Panc1 (cell line): ENCODE data around the gene MED25. TPM values are rescaled to one million over a fixed set of nuclear protein-coding genes. Genes with fewer than 3 reads are reported as not detected.

Source experiments
- ATAC-seq: fragments of 200-7000 bp; cut with Tn5 transposase; 2 replicates; pipeline ENCODE4 v1.9.1; 2020; ENCODE audit warnings: mild to moderate bottlenecking, moderate library complexity
- BruUV-seq: library from RNA; stranded (reverse); fragments of 400-500 nt; replicated peaks from 2 replicates; lab custom pipeline; 2021; lab: Mats Ljungman, UMichigan
- CTCF ChIA-PET: fragments of 300-600 bp; sonication (Branson Sonifier 250); formaldehyde crosslinking; loops from one replicate; lab custom pipeline; 2022; ENCODE audit warnings: antibody characterized with exemption; lab: Charles Lee
- POLR2A ChIA-PET: fragments of 300-600 bp; sonication (Branson Sonifier 250); formaldehyde crosslinking; loops from one replicate; lab custom pipeline; 2022; ENCODE audit warnings: antibody characterized with exemption; lab: Charles Lee
- DNase-seq: peaks from one replicate; pipeline ENCODE4 v3.0.0-alpha.2; 2010; ENCODE audit warnings: low read depth, low spot score
- H3K27ac ChIP-seq: 2 replicates; pipeline ENCODE4 v1.5.1; 2011; ENCODE audit warnings: mild to moderate bottlenecking, low read length, inconsistent platforms
- H3K27me3 ChIP-seq: fragments of 200-500 bp; sonication (Bioruptor generic); 2 replicates; pipeline ENCODE4 v1.6.0; 2014; ENCODE audit warnings: low read length, inconsistent platforms; ENCODE audit not compliant: control insufficient read depth, insufficient read depth
- H3K36me3 ChIP-seq: fragments of 200-500 bp; sonication (Bioruptor generic); 2 replicates; pipeline ENCODE4 v1.5.1; 2014; ENCODE audit warnings: inconsistent platforms, mild to moderate bottlenecking, low read length, moderate library complexity; ENCODE audit not compliant: control insufficient read depth, insufficient read depth
- H3K4me1 ChIP-seq: 2 replicates; pipeline ENCODE4 v1.5.1; 2011; ENCODE audit warnings: inconsistent platforms, mild to moderate bottlenecking, low read length, moderate library complexity; ENCODE audit not compliant: control insufficient read depth, insufficient read depth
- H3K4me3 ChIP-seq, 2 experiments: 2 replicates each; pipeline ENCODE4 v1.5.1; 2011 to 2012; ENCODE audit warnings: low read depth in 2 of 2, low read length in 2 of 2, mild to moderate bottlenecking in 2 of 2, inconsistent platforms in 1 of 2, moderate library complexity in 1 of 2
- H3K9me3 ChIP-seq: fragments of 200-500 bp; sonication (Bioruptor generic); 2 replicates; pipeline ENCODE4 v1.5.1; 2014; ENCODE audit warnings: low read depth, mild to moderate bottlenecking, inconsistent platforms, low read length, moderate library complexity; ENCODE audit not compliant: control insufficient read depth, insufficient read depth
- CTCF ChIP-seq: fragments of 450-650 bp; IDR thresholded peaks from 2 replicates; pipeline ENCODE4 v1.5.1; 2017; ENCODE audit warnings: mild to moderate bottlenecking
- POLR2AphosphoS5 ChIP-seq: IDR thresholded peaks from 2 replicates; pipeline ENCODE4 v1.6.1; 2012; ENCODE audit warnings: mild to moderate bottlenecking, low read depth, low read length, moderate library complexity
- REST ChIP-seq, 2 experiments: IDR thresholded peaks; 2 replicates each; pipeline ENCODE4 v1.6.1; 2011 to 2012; ENCODE audit warnings: low read depth in 2 of 2, control low read depth in 1 of 2, low read length in 1 of 2, mild to moderate bottlenecking in 1 of 2, moderate library complexity in 1 of 2; ENCODE audit not compliant: insufficient read depth in 1 of 2
- SIN3A ChIP-seq: IDR thresholded peaks from 2 replicates; pipeline ENCODE4 v1.6.1; 2012; ENCODE audit warnings: low read depth, mild to moderate bottlenecking, low read length, moderate library complexity, borderline replicate concordance; ENCODE audit not compliant: insufficient read depth
- TCF7L2 ChIP-seq: IDR thresholded peaks from 2 replicates; pipeline ENCODE4 v1.6.1; 2011; ENCODE audit warnings: mild to moderate bottlenecking, low read depth, low read length, inconsistent platforms
- in situ Hi-C: cut with HindIII; loops from 2 replicates; pipeline ENCODE4 v1.10.0; 2016; ENCODE audit warnings: low sequenced_read_pairs, low pct_unique_long_range_greater_than_20kb
- intact Hi-C: fragments of 100-400 bp; cut with micrococcal nuclease; formaldehyde crosslinking; loops from one replicate; pipeline ENCODE4 v1.10.0; 2022; ENCODE audit not compliant: unreplicated experiment
- total RNA-seq: library from RNA; stranded (reverse); gene quantifications from one replicate; pipeline ENCODE4 v1.2.1, GENCODE V29; 2021; ENCODE audit not compliant: unreplicated experiment

Gene MED25
- total RNA-seq, 1 experiment from 2014 or later = 52.4 TPM

- TF ChIP-seq REST (IDR thresholded peaks at IDR 0.05; ENCODE audit: insufficient read depth in 1 of 2, low read depth in 2 of 2, low read length in 1 of 2) (no peak), POLR2AphosphoS5 (no peak), TCF7L2 (no peak), CTCF (no peak), SIN3A (no peak)
- no peak for ATAC-seq
- BruUV-seq = no TSS peak
- POLR2A ChIA-PET = no interaction called here
- no peaks in the 10 kb centered on the region for H3K9me3 ChIP-seq
- intact Hi-C loops (no loop called here), in situ Hi-C loops (no loop called here)
- no peaks in the 10 kb centered on the region; the same call in 1 of the 2 replicates for H3K36me3 ChIP-seq
- CTCF ChIA-PET = no interaction called here
- no peak overlapping the region for H3K27ac ChIP-seq
- no peak for DNase-seq
- H3K4me1 ChIP-seq = peaks cover 3% of the 10 kb centered on the region; the same call in 1 of the 2 replicates
- no peaks in the 10 kb centered on the region for H3K27me3 ChIP-seq
- H3K4me3 ChIP-seq = no peak overlapping the region
These were observed 5.4 kb downstream of the MED25 start for GRCh38 chr19:49823472-49823871.

DNA sequence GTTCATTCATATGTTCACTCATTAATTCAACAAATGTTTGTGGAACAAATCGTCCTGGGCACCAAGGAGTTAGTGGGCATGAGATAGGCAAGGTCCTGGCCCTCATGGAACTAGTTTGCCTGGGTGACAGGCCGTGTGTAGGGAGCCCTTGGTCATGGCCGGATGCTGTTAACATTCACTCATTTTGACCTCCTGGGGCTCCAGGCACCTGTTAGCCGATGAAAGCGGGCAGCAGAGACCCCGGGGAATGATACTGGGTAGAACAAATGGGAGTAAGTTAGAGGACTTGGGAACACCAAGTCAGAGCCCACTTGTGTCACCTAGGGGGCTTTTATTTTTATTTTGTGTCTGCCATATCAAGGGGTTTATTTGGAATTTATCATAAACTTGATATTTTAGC, 6.6 kb downstream of the MED25 start:
- ATAC-seq (no peak), DNase-seq (no peak)
- BruUV-seq = no TSS peak
- no peaks in the 10 kb centered on the region for H3K27me3 ChIP-seq
- CTCF ChIA-PET = no interaction called here
- in situ Hi-C loops (no loop called here), intact Hi-C loops (no loop called here)
- H3K36me3 ChIP-seq = no peaks in the 10 kb centered on the region; the same call in 1 of the 2 replicates
- no peak overlapping the region for H3K27ac ChIP-seq
- no peak for TF ChIP-seq REST (IDR thresholded peaks at IDR 0.05; ENCODE audit: insufficient read depth in 1 of 2, low read depth in 2 of 2, low read length in 1 of 2)
- no peak for TF ChIP-seq POLR2AphosphoS5
- no peak for TF ChIP-seq SIN3A
- no peak for TF ChIP-seq TCF7L2
- H3K4me3 ChIP-seq = no peak overlapping the region
- POLR2A ChIA-PET = interaction anchor here (0.7 kb wide), 1 partner anchor 12 kb away, joined by 7 read pairs; the partner anchor contains the start of gene FUZ
- no peaks in the 10 kb centered on the region for H3K9me3 ChIP-seq
- H3K4me1 ChIP-seq = no peaks in the 10 kb centered on the region
